Measurements from ENCODE around the gene C17orf107. TPM values are rescaled to one million over a fixed set of nuclear protein-coding genes. Genes with fewer than 3 reads are reported as not detected.
"Not testable (repeated sequence)": the region's sequence is repeated elsewhere in the genome, so short reads cannot be mapped to it uniquely, and the experiment has no call there.

C17orf107 gene
- polyA plus RNA-seq, 12 donors: 0.70 to 9.2 (median 1.2) TPM; not detected in 1

GRCh38 chr17:4900231-4901107, 1.1 kb downstream of the C17orf107 start:
- no peak for DNase-seq

GRCh38 chr17:4901108-4901647, 1.8 kb downstream of the C17orf107 start:
- no peak for DNase-seq

GRCh38 chr17:4901648-4902344, 2.5 kb downstream of the C17orf107 start:
- DNase-seq: no peak

DNA sequence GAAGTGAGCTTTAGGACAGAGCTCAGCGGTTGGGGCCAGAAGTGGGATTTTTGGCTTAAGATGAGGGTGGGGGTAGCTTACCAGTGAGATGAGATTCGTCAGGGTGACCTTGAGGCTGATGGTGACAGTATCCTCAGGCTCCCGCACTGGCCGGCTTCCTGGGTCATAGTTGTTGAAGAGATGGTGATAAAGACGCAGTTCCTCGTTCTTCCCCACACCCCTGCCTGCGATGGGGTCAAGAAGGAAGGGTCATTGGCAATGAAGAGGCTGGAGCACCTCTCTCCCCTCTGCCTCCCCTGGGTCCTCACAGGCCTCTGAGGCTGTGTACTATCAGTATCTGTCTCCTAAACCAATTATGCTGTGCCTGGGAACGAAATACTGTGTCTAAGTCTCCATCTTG, 3.2 kb downstream of the C17orf107 start:
- DNase-seq: no peak

DNA sequence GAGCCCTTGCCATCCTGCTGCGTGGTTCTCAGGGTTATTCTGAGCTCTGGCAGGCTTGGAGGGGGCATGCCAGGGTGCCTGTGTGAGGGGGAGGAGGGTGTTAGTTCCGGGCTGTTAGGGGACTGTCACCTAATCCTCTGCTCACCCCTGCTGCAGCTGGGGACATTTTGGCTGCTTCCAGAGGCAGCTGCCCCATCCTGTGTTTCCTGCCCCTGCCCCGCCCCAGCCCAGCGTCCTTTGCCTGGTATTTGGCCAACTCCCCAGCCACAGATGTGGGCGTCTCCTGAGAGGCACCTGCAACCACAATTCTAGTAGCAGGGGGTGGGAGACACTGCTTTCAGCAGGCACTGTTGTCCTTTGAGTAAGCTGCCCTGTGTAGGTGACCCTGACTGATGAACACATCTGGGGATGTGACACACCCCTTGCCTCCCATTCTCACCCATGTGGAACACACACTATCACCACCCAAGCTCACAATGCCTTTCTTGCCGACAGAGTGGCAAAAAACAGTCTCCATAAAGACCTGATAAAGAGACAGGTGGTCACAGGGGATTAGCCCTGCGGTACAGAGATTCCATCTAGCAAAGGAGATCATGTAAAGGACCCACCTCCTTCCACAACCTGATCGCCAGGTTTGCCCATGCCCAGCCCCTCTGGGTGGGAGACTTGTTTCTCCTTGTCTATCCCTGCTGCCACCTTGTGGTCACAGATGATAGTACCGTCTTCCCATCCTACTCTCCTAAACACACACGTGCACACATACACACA, 3.9 kb downstream of the C17orf107 start, which contains the start of gene CHRNE:
CHRNE (minus strand) TSS at position 48 of the 768 bp plus-strand sequence; CDS start at position 13, 35 bp downstream.
- DNase-seq: peak; percentile 79

DNA sequence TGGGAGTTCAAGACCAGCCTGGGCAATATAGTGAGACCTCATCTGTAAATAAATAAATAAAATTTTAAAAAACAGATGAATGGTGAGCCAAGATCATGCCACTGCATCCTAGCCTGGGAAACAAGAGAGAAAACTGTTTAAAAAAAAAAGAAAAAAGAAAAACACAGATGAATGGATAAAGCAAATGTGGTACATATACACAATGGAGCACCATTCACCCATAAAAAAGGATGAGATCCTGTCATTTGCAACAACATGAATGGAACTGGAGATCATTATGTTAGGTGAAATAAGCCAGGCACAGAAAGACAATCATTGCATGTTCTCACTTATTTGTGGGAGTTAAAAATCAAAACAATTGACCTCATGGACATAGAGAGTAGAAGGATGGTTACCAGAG, 7.3 kb downstream of the C17orf107 start:
- not testable (repeated sequence) for DNase-seq

DNA sequence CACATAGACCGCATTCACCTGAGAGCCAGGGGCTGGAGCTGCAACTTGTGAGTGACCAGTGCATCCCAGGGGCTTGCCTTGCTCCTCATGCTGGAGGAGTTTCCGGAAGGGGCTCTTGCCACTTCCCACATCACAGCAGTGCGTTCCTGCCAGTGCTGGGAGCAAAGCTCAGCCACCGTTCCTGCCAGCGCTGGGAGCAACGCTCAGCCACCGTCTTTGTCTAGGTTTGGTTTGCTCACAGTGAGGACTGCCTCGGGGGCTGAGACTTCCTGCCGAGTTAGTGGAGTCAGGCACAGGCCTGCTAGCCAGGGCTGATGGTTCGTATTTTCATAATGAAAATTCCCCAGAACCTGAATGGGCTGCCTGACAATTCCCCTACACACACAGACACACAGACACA, 9.0 kb downstream of the C17orf107 start:
- DNase-seq: no peak

- DNase-seq: peak; percentile 89
Observed at GRCh38 chr17:4908711-4909496, 9.6 kb downstream of the C17orf107 start.

DNA sequence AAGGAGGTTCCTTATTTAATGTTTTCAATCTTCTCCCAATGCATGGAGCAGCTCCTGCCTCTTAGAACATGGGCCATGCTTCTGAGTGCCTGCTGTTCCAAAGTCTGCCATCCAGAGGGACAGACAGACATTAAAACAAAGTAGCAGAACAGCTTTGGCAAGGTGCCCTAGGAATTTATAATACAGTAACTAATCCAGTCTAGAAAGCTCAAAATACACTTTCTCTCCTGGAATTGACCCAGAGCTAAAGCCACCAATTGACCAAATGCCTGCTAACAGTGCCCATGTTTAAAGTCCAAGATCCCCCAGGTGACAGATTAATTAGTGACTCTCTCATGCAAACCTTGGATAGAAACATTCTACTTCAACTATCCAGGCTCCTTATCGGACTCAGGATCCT, 14.7 kb downstream of the C17orf107 start:
- no peak for DNase-seq

- not testable (repeated sequence) for DNase-seq
Observed at GRCh38 chr17:4914551-4914950, 15.2 kb downstream of the C17orf107 start.

DNA sequence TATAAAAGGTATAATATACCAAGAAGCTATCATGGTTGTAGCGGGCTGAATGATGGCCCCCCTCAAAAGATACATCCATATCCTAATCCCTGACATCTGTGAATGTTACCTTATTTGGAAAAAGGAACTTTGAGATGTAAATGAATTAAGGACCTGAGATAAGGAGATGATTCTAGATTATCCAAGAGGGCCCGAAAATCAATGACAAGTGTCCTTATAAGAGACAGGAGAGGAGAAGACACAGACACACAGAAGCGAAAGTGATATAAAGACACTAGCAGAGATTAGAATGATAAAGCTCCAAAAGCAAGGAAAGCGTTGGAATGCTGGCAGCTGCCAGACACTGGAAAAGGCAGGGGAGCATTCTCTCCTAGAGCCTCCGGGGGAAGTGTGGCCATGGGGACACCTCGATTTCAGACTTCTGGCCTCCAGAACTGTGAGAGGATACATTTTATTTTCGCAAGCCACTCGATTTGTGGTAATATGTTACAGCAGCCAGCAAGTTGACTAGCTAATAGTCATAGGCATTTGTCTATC, 20.2 kb downstream of the C17orf107 start:
- DNase-seq: no peak

DNA sequence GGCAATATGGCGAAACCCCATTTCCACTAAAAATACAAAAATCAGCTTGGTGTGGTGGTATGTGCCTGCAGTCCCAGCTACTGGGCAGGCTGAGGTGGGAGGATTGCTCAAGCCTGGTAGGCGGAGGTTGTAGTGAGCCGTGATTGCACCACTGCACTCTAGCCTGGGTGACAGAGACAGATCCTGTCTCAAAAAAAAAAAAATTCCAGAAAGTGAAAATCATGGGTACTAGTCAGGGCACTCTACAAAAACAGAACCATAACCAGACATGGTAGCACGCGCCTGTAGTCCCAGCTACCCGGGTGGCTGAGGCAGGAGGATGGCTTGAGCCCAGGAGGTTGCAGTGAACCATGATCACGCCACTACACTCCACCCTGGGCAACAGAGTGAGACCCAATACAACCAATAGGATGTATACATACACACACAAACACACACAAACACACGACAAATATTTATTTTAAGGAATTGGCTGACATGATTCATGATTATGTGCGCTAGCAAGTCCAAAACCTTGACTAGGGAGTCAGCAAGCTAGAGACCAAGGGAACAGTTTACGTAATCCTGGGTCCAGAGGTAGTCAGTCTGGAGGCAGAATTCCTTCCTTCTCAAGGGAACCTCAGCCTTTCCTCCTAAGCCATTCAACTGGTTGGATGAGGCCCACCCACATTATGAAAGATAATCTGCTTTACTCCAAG, 21.2 kb downstream of the C17orf107 start:
- no peak for DNase-seq

DNA sequence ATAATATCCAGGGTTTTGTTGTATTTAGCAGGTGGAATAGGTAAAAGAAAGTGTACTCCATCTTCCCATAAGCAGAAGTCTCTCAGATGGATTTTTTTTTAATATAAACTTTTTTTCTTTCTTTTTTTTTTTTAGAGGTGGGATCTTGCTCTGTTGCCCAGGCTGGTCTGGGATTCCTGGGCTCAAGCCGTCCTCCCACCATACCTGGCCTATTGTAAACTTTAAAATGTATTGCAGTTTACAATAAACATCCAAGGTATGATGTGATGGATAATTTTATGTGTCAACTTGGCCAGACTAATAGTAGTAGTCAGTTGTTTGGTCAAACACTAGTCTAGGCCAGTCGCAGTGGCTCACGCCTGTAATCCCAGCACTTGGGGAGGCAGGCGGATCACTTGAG, 22.0 kb downstream of the C17orf107 start:
- no peak for DNase-seq

DNA sequence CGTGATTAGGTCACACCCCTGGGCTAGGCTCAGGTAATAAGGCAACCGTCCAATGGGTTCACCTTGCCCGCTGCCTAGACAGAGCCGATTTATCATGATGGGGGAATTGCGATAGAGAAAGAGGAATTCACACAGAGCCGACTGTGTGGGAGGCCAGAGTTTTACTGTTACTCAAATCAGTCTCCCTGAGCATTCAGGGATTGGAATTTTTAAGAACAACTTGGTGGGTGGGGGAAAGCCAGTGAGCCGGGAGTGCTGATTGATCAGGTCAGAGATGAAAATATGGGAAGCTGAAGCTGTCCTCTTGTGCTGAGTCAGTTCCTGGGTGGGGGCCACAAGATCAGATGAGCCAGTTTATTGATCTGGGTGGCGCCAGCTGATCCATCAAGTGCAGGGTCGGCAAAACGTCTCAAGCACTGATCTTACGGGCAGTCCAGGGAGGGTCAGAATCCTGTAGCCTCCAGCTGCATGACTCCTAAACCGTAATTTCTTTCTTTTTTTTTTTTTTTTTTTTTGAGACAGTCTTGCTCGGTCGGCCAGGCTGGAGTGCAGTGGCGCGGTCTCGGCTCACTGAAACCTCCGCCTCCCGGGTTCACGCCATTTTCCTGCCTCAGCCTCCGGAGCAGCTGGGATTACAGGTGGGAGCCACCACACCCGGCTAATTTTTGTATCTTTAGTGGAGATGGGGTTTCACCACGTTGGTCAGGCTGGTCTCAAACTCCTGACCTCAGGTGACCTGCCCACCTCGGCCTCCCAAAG, 27.4 kb downstream of the C17orf107 start:
- not testable (repeated sequence) for DNase-seq

DNA sequence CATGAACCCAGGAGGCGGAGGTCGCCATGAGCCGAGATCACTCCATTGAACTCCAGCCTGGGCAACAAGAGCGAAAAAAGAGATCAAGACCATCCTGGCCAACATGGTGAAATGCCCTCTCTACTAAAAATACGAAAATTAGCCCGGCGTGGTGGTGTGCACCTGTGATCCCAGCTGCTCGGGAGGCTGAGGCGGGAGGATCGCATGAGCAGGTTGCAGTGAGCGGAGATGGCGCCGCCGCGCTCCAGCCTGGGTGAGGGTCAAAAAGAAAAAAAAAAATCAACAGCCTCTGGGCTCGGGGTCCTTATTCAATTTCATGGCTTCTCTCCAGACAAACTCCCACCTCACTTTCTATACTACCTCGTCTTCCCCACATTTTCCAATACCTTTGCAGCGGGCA, 29.5 kb downstream of the C17orf107 start:
- no peak for DNase-seq

- DNase-seq: no peak
Observed at GRCh38 chr17:4931963-4932362, 32.6 kb downstream of the C17orf107 start, which contains the start of gene GP1BA. GP1BA (plus strand) TSS chr17:4932277; CDS start chr17:4932605, 328 bp downstream.

- no peak for DNase-seq
Observed at GRCh38 chr17:4932756-4933155, 33.4 kb downstream of the C17orf107 start.

GRCh38 chr17:4933646-4934045, 34.3 kb downstream of the C17orf107 start:
- no peak for DNase-seq

All from muscle of arm (tissue), 12 donors.